Measurements from ENCODE around the gene VKORC1.

Gene VKORC1

DNA sequence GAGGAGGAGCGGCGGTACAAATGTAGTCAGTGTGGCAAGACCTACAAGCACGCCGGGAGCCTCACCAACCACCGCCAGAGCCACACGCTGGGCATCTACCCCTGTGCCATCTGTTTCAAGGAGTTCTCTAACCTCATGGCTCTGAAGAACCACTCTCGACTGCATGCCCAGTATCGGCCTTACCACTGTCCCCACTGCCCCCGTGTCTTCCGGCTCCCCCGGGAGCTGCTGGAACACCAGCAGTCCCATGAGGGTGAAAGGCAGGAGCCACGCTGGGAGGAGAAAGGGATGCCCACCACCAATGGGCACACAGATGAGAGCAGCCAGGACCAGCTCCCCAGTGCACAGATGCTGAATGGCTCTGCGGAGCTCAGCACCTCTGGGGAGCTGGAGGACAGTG is 17.6 kb downstream of the VKORC1 start:
- Histone ChIP-seq H3K27me3 (ENCODE audit: control insufficient read depth in 2 of 2, insufficient read depth in 2 of 2, low read length in 2 of 2) (no peaks in the 10 kb centered on the region), H3K36me3 (ENCODE audit: control insufficient read depth in 2 of 2, insufficient read depth in 2 of 2, low read length in 2 of 2) (peaks cover 47 to 55% of the 10 kb centered on the region in 2 donors), H3K27ac (ENCODE audit: low read depth in 2 of 2, low read length in 2 of 2) (no peak overlapping the region), H3K9me3 (ENCODE audit: control insufficient read depth in 2 of 2, low read length in 2 of 2) (no peaks in the 10 kb centered on the region), H3K4me3 (ENCODE audit: low read length in 2 of 2) (no peak overlapping the region), H3K4me1 (ENCODE audit: control insufficient read depth in 2 of 2, insufficient read depth in 2 of 2, low read length in 2 of 2) (peaks cover 17 to 18% of the 10 kb centered on the region in 2 donors), H3K9ac (ENCODE audit: low read depth in 1 of 2, low read length in 2 of 2) (no peak overlapping the region)

DNA sequence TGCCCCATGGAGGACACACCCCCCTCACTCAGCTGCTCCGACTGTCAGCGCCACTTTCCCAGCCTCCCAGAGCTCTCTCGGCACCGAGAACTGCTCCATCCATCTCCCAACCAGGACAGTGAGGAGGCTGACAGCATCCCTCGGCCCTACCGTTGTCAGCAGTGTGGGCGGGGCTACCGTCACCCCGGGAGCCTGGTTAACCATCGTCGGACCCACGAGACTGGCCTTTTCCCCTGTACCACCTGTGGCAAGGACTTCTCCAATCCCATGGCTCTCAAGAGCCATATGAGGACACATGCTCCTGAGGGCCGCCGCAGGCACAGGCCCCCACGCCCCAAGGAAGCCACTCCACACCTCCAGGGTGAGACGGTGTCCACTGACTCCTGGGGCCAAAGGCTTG is 18.3 kb downstream of the VKORC1 start:
- H3K36me3 ChIP-seq (ENCODE audit: control insufficient read depth in 2 of 2, insufficient read depth in 2 of 2, low read length in 2 of 2) = peaks cover 46 to 55% of the 10 kb centered on the region in 2 donors
- H3K4me3 ChIP-seq (ENCODE audit: low read length in 2 of 2) = no peak overlapping the region
- H3K9me3 ChIP-seq (ENCODE audit: control insufficient read depth in 2 of 2, low read length in 2 of 2) = no peaks in the 10 kb centered on the region
- no peaks in the 10 kb centered on the region for H3K27me3 ChIP-seq (ENCODE audit: control insufficient read depth in 2 of 2, insufficient read depth in 2 of 2, low read length in 2 of 2)
- H3K4me1 ChIP-seq (ENCODE audit: control insufficient read depth in 2 of 2, insufficient read depth in 2 of 2, low read length in 2 of 2) = peaks cover 22% of the 10 kb centered on the region in 2 donors
- no peak overlapping the region for H3K27ac ChIP-seq (ENCODE audit: low read depth in 2 of 2, low read length in 2 of 2)
- no peak overlapping the region for H3K9ac ChIP-seq (ENCODE audit: low read depth in 1 of 2, low read length in 2 of 2)

DNA sequence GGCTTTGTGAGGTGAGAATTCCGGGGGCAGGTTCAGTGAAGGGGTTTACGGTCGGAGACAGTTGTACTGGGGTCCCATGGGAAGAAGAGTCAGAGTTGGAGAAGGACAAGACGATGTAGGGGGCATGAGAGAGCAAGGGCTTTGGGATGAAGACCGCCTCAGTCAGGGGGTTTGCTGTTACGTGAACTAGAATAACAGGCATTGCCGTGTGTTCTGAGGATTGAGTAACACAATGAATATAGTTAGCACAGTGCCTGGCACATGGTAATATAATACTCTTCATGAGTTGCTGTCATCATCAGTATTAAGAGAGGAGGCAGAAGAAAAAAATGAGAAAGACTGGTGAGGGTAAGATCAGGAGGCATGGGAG is 19.8 kb downstream of the VKORC1 start:
- Histone ChIP-seq H3K36me3 (ENCODE audit: control insufficient read depth in 2 of 2, insufficient read depth in 2 of 2, low read length in 2 of 2) (peaks cover 34 to 40% of the 10 kb centered on the region in 2 donors), H3K4me3 (ENCODE audit: low read length in 2 of 2) (peak overlapping the region; percentile 83 to 88), H3K27ac (ENCODE audit: low read depth in 2 of 2, low read length in 2 of 2) (peak overlapping the region; percentile 81 to 91), H3K4me1 (ENCODE audit: control insufficient read depth in 2 of 2, insufficient read depth in 2 of 2, low read length in 2 of 2) (peaks cover 22% of the 10 kb centered on the region in 2 donors), H3K27me3 (ENCODE audit: control insufficient read depth in 2 of 2, insufficient read depth in 2 of 2, low read length in 2 of 2) (no peaks in the 10 kb centered on the region), H3K9me3 (ENCODE audit: control insufficient read depth in 2 of 2, low read length in 2 of 2) (no peaks in the 10 kb centered on the region), H3K9ac (ENCODE audit: low read depth in 1 of 2, low read length in 2 of 2) (peak overlapping the region; percentile 91)

DNA sequence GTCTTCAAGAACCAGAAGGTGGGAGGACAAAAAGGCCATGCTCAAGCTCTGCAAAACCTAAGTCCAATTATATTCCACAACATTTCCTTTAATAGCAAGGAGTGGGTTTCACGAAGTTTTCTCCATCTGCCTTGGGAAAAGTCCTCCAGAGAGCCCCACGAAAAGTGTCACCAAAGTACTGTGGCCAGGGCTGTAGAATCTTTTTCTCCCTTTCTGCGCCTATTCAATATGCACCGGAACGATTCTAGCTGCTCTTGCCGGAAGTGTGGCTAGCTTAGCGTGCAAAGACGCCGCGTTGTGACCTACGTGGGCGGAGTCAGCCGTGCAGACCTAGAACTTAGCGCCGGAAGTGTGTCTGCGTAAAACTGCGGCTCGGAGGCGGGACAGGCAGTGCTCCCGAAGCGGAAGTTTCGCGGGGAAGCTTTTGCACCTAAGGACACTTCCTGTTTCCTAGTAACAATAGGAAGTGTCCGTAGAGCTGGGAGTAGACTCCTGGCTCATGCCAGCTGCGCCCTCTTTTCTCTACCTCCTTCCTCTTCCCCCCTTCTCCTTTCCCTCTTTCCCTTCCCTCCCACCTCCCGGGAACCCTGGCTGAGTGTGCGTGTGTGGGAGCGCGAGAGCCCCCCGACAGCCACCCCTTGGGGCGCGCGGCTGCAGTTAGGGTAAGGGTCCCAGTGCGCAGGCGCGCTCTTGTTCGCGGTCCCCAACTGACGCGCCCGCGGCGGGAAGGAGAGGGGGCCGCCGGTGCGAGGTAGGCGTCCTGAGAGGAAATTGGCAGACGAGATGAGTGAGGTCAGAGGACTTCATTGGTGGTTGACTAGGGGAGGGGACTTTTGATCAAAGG is 20.4 kb downstream of the VKORC1 start, which contains the start of the genes ZNF646 and ZNF668:
TSS of gene ZNF646 (plus strand) at position 453 of the 844 bp plus-strand sequence. CDS start 1,903 bp downstream, outside the sequence.
TSS of gene ZNF668 (minus strand) at position 271 of the 844 bp plus-strand sequence. CDS start 9,781 bp downstream, outside the sequence.
- Histone ChIP-seq H3K9me3 (ENCODE audit: control insufficient read depth in 2 of 2, low read length in 2 of 2) (no peaks in the 10 kb centered on the region), H3K27ac (ENCODE audit: low read depth in 2 of 2, low read length in 2 of 2) (peak within 1 kb of the TSS; percentile 81 to 91), H3K9ac (ENCODE audit: low read depth in 1 of 2, low read length in 2 of 2) (peak within 1 kb of the TSS; percentile 91), H3K4me3 (ENCODE audit: low read length in 2 of 2) (peak within 1 kb of the TSS; percentile 83 to 88), H3K27me3 (ENCODE audit: control insufficient read depth in 2 of 2, insufficient read depth in 2 of 2, low read length in 2 of 2) (no peaks in the 10 kb centered on the region), H3K36me3 (ENCODE audit: control insufficient read depth in 2 of 2, insufficient read depth in 2 of 2, low read length in 2 of 2) (peaks cover 28 to 34% of the 10 kb centered on the region in 2 donors), H3K4me1 (ENCODE audit: control insufficient read depth in 2 of 2, insufficient read depth in 2 of 2, low read length in 2 of 2) (peaks cover 22% of the 10 kb centered on the region in 2 donors)

DNA sequence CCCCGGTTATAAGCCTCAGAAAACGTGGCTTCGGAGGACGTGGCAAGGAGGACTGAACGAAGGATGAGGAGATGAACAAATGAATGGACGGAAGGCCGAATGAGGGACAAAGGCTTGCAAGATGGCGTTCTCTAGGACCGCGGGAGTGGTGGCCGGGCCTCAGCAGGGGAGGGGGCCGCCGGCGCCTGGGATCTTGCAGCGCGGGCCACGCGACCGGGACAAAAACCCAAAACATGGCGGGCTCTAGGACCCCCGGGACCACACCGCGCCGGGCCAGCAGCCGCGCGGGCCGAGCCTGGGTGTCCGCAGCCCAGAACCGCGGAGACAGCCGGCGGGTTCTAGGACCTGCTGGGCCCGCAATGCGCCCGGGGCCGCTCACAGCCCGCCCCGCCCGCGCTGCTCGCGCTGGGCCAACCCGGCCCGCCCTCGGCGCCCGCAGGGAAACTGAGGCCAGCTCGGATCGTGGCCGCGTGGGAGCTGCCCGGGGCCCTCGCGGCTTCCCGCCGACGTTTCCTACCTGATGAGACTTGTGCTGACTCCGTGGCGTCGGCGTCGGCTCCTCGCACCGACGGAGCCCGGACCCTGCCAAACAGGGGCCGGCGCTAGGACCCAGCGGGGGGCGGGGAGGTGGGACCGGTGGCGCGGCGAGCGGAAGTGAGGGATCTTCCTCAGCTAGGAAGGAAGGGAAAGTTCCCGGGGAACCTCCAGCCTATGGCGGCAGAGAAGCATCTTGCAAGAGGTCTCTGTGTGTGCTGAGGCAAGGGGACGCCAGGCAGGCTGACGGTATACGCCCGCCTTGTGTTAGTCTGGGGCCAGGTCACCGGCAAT is 21.2 kb downstream of the VKORC1 start:
- Histone ChIP-seq H3K4me1 (ENCODE audit: control insufficient read depth in 2 of 2, insufficient read depth in 2 of 2, low read length in 2 of 2) (peaks cover 22% of the 10 kb centered on the region in 2 donors), H3K27ac (ENCODE audit: low read depth in 2 of 2, low read length in 2 of 2) (peak overlapping the region; percentile 81 to 91), H3K9me3 (ENCODE audit: control insufficient read depth in 2 of 2, low read length in 2 of 2) (no peaks in the 10 kb centered on the region), H3K27me3 (ENCODE audit: control insufficient read depth in 2 of 2, insufficient read depth in 2 of 2, low read length in 2 of 2) (no peaks in the 10 kb centered on the region), H3K4me3 (ENCODE audit: low read length in 2 of 2) (peak overlapping the region; percentile 83 to 88), H3K9ac (ENCODE audit: low read depth in 1 of 2, low read length in 2 of 2) (peak overlapping the region; percentile 69 to 72), H3K36me3 (ENCODE audit: control insufficient read depth in 2 of 2, insufficient read depth in 2 of 2, low read length in 2 of 2) (peaks cover 22 to 25% of the 10 kb centered on the region in 2 donors)

GRCh38 chr16:31072540-31073141 is 22.0 kb downstream of the VKORC1 start:
- Histone ChIP-seq H3K27ac (ENCODE audit: low read depth in 2 of 2, low read length in 2 of 2) (peak overlapping the region; percentile 81 to 91), H3K4me3 (ENCODE audit: low read length in 2 of 2) (peak overlapping the region; percentile 83 to 88), H3K9ac (ENCODE audit: low read depth in 1 of 2, low read length in 2 of 2) (peak overlapping the region; percentile 69 to 72), H3K4me1 (ENCODE audit: control insufficient read depth in 2 of 2, insufficient read depth in 2 of 2, low read length in 2 of 2) (peaks cover 22% of the 10 kb centered on the region in 2 donors), H3K36me3 (ENCODE audit: control insufficient read depth in 2 of 2, insufficient read depth in 2 of 2, low read length in 2 of 2) (peaks cover 15 to 18% of the 10 kb centered on the region in 2 donors), H3K27me3 (ENCODE audit: control insufficient read depth in 2 of 2, insufficient read depth in 2 of 2, low read length in 2 of 2) (no peaks in the 10 kb centered on the region), H3K9me3 (ENCODE audit: control insufficient read depth in 2 of 2, low read length in 2 of 2) (no peaks in the 10 kb centered on the region)

- H3K27me3 ChIP-seq (ENCODE audit: control insufficient read depth in 2 of 2, insufficient read depth in 2 of 2, low read length in 2 of 2) = no peaks in the 10 kb centered on the region
- H3K36me3 ChIP-seq (ENCODE audit: control insufficient read depth in 2 of 2, insufficient read depth in 2 of 2, low read length in 2 of 2) = peaks cover 8 to 11% of the 10 kb centered on the region in 2 donors
- H3K27ac ChIP-seq (ENCODE audit: low read depth in 2 of 2, low read length in 2 of 2) = no peak overlapping the region
- H3K4me1 ChIP-seq (ENCODE audit: control insufficient read depth in 2 of 2, insufficient read depth in 2 of 2, low read length in 2 of 2) = peaks cover 22% of the 10 kb centered on the region in 2 donors
- H3K4me3 ChIP-seq (ENCODE audit: low read length in 2 of 2) = peak overlapping the region; percentile 83 to 88
- H3K9ac ChIP-seq (ENCODE audit: low read depth in 1 of 2, low read length in 2 of 2) = peak overlapping the region in 1 of 2 donors; percentile 72
- no peaks in the 10 kb centered on the region for H3K9me3 ChIP-seq (ENCODE audit: control insufficient read depth in 2 of 2, low read length in 2 of 2)
These were observed 22.7 kb downstream of the VKORC1 start for GRCh38 chr16:31071861-31072260.

GRCh38 chr16:31067342-31067741 is 27.3 kb downstream of the VKORC1 start:
- peaks cover 10 to 12% of the 10 kb centered on the region in 2 donors for H3K4me1 ChIP-seq (ENCODE audit: control insufficient read depth in 2 of 2, insufficient read depth in 2 of 2, low read length in 2 of 2)
- H3K27ac ChIP-seq (ENCODE audit: low read depth in 2 of 2, low read length in 2 of 2) = no peak overlapping the region
- H3K9me3 ChIP-seq (ENCODE audit: control insufficient read depth in 2 of 2, low read length in 2 of 2) = no peaks in the 10 kb centered on the region
- H3K9ac ChIP-seq (ENCODE audit: low read depth in 1 of 2, low read length in 2 of 2) = no peak overlapping the region
- H3K36me3 ChIP-seq (ENCODE audit: control insufficient read depth in 2 of 2, insufficient read depth in 2 of 2, low read length in 2 of 2) = peaks cover 4 to 5% of the 10 kb centered on the region in 2 donors
- no peak overlapping the region for H3K4me3 ChIP-seq (ENCODE audit: low read length in 2 of 2)
- H3K27me3 ChIP-seq (ENCODE audit: control insufficient read depth in 2 of 2, insufficient read depth in 2 of 2, low read length in 2 of 2) = no peaks in the 10 kb centered on the region

DNA sequence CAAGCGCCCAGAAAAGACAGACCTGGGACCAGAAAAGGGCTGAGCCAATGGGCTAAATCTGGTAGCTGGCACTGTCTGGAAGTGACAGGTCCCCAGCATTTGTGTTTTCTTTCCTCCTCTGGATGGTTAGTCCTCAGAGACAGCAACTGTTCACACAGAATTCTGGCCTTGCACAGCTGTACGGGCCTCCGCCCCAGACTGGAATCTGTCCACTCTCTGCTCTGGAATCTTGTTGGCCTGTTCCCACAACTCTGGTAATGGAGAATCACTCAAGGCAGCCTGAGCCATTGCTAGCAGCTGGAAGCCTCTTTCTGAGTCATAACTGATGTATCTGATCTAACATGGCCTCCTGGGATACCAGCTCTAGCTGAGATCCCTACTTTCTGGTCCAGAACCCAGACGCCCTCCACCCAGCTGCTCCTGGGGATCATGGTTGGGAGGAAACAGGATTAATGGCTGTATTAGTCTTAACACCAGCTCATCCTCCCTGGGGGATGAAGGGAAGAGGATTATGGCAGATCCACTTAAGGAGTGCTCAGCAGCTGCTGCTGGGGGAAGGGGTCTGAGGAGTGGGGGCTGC is 29.6 kb downstream of the VKORC1 start:
- peaks cover 2 to 4% of the 10 kb centered on the region in 2 donors for H3K4me1 ChIP-seq (ENCODE audit: control insufficient read depth in 2 of 2, insufficient read depth in 2 of 2, low read length in 2 of 2)
- H3K27me3 ChIP-seq (ENCODE audit: control insufficient read depth in 2 of 2, insufficient read depth in 2 of 2, low read length in 2 of 2) = no peaks in the 10 kb centered on the region
- H3K27ac ChIP-seq (ENCODE audit: low read depth in 2 of 2, low read length in 2 of 2) = peak overlapping the region; percentile 27 to 43
- H3K4me3 ChIP-seq (ENCODE audit: low read length in 2 of 2) = no peak overlapping the region
- H3K9ac ChIP-seq (ENCODE audit: low read depth in 1 of 2, low read length in 2 of 2) = no peak overlapping the region
- H3K9me3 ChIP-seq (ENCODE audit: control insufficient read depth in 2 of 2, low read length in 2 of 2) = no peaks in the 10 kb centered on the region
- H3K36me3 ChIP-seq (ENCODE audit: control insufficient read depth in 2 of 2, insufficient read depth in 2 of 2, low read length in 2 of 2) = peaks cover 13 to 20% of the 10 kb centered on the region in 2 donors

All from mucosa of rectum (tissue), 2 donors.